DMS153 treated with DMSO at 0.1 percent for 48 hours (cell line): ENCODE data around the gene LUZP2.

Experiments
- DNase-seq: peaks from one replicate; lab custom pipeline; 2025; ENCODE audit not compliant: unreplicated experiment; lab: John Stamatoyannopoulos, UW

Gene LUZP2

DNA sequence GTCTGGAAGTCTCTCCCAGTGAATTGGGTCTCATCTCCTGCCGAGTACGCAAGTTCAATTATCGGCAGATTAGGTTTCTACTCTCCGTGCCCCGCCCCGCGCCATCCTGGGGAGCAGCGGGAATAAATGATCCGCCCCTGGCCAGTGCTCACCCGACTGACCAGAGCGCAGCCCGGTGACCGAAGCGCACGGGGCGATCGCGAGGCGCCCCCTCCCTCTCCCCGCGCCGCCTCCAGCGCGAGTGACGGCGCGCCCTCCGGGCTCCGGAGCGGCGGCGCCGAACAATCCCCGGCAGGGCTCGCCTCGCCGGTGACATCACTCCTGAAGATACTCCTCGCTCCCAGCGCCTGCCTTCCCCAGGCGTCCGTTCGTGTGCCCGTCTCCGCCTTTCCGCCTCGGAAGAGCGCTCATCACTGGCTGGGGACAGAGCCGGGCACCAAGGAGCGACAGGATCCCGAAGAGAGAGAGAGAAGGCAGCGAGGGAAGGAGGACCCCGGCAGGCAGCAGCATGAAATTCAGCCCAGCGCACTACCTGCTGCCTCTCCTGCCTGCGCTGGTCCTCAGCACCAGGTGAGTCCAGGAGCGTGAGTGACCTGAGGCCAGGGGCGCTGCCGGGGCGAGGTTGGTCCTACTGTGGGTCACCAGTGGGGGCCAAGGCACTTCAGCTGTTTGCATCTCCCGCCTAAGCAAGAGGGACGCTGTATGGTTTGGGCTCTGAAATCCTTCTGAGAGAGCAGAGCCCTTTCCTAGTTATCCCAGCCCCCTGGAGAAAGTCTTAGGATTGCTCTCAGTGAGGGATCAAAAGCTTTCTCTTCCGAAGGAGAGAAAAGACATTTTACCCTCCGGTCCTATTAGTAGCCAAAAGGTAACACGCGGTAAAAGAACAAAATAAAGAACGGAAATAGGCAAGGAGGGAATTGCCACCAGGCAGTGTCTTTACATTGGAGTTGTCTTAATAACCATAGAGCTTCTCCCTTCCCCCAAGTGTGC is at the start of gene LUZP2:
LUZP2 (plus strand) TSS at position 318 of the 990 bp plus-strand sequence.
- no peak for DNase-seq

DNA sequence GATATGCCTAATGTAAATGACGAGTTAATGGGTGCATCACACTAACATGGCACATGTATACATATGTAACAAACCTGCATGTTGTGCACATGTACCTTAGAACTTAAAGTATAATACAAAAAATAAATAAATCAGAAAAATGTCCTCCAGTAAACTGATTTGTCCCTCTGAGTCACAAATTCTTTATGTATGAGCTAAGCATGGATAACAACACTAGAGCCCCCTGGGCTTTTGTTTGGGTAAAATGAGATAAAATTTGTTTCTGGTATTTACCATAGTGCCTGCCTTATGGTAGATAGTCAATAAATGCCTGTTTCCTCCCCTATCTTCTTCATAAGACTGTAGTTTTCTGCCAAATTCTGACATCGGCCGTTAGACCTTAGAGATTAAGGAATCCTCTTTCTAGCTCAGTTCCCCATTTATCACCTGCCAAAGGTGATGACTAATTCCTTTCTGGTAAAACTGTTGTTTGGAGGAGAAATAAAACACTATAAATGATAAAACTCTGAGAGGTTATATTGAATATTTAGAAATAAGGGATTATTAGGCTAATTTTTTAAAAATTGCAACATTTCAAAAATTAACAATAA is 43.6 kb upstream of the LUZP2 start:
- DNase-seq: no peak

GRCh38 chr11:24457985-24458384 is 38.9 kb upstream of the LUZP2 start:
- DNase-seq: no peak

GRCh38 chr11:24470431-24470830 is 26.4 kb upstream of the LUZP2 start:
- DNase-seq: no peak

GRCh38 chr11:24471084-24471483 is 25.8 kb upstream of the LUZP2 start:
- no peak for DNase-seq

GRCh38 chr11:24478718-24479117 is 18.1 kb upstream of the LUZP2 start:
- DNase-seq: no peak

DNA sequence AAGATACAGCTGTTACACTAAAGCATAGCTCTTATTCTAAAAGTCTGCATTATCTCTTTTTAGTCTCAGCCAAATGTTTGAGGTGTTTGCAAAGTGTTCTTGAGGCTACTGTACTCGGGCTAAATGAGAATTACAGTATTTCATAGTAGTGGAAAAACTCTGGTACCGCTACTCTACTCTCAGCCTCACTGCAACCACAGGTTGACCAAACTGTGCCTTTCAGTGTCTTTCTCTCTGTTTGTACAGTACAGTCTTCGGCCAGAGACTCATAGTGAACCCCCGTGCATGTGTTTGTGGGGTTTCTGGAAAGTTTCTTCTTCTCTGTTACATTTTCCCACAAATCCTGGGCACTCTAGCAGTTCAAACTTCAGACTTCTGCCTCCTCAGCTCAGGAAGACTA is 7.4 kb upstream of the LUZP2 start:
- no peak for DNase-seq

DNA sequence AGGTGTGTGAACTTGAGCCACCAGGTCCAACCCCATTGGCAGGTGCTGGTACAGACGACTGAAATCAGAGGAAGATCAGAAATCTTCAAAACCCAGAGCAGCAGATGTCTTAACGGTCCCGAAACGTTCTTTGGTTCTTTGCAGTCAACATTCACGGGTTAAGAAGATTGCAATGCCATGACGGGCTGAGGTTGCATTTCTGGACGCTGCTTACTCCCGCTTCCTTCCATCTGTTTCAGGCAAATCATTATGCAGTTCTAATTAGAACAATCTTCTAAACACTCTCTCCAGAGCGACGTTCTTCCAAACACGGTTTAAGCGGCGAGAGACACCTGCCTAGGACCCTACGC is 492 bp upstream of the LUZP2 start:
- DNase-seq: no peak

DNA sequence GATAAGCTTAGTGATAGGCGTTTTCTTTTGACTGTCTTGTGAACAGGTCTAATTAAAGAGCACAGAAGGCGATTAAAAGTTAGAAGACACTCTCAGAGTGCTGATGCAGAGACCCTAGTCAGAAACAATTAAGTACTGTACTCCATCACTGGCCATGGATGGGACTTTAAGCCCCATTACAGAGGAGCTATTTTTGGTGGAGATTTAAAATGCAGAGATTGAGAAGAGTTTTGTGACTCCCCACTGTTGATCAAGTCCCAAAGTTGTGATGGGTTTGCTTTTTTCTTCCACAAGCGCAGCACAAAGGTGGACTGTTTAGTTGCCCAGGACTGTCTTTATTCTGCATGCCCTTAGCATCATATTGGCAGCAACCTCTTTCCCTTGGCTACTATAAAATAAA is 978 bp downstream of the LUZP2 start:
- no peak for DNase-seq

DNA sequence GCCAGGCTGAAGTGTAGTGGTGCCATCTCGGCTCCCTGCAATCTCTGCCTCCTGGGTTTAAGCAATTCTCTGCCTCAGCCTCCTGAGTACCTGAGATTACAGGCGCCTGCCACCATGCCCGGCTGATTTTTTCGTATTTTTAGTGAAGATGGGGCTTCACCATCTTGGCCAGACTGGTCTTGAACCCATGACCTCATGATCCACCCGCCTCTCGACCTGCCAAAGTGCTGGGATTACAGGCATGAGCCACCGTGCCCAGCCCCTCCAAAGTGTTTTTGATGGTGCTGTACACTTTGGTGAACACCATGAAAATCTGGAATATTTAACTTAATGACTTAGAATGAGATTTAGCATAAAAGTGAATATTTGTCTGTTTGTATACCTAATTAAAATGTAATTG is 5.6 kb downstream of the LUZP2 start:
- DNase-seq: no peak

DNA sequence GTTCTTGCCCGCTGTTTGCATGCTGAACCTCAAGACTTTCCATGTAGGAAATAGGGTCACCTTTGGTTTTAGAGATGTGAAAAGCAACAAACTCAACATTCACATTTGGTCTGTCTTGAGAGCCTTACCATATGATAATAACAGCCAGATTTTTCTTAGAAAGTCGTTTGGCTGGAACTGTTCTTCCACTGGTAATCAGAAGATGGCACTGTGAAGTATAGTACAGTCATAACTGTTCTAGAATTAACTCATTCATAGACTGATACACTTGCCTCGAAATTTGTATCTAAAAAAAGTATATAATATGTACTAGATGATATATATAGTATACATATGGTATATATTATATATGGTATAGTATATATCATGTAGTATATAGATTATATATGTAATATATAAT is 12.3 kb downstream of the LUZP2 start:
- DNase-seq: no peak

DNA sequence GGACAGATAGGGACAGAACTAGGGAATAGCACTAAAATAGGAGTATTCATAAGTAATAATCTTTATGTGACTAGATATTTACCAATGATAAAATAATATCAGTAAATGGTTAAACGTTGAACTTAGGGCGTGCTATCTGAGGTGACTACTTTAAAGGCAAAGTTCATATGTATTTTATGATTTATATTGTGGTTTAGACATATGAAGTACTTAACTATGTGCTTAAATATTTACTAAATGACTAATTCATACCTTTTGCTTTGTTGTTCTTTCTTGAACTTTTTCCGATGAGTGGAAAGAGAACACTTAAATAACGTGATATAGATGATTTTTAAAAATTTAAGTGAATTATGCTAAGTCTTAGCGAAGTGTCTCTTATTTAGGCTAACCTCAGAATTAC is 14.7 kb downstream of the LUZP2 start:
- no peak for DNase-seq

DNA sequence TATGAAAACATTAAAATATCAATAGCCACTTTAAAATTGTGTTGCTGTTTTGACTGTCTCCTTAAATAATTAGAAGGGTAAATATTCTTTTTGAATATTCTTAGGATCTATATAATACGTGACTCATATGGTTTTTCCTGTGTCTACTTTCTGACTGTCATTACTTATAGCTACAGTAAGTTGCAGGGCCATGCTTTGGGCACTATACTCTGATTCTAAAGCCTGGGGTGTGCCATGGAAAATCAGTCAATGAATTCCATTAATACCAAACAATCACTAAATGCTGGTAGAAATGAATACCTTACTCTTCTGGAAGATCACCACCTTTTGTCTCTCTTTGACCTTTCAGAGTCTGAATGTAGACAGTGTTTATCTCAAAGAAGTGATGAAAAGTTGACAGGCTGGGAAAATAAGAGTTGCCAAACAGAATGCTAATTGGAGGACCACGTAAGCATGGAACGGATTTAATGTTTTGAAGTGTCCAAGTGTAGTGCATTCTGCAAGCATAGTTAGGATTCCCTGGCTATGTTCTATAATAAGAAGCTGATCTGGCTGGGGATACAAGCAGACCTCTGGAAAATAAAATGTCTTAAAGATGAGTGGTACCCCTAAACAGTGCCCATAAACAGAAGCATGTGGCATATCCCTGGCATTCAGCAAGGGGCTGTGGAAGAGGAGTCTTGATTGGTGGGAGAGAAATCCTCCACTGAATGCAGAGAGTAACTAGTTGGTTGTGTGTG is 16.8 kb downstream of the LUZP2 start:
- no peak for DNase-seq

GRCh38 chr11:24514219-24514594 is 17.4 kb downstream of the LUZP2 start:
- no peak for DNase-seq

DNA sequence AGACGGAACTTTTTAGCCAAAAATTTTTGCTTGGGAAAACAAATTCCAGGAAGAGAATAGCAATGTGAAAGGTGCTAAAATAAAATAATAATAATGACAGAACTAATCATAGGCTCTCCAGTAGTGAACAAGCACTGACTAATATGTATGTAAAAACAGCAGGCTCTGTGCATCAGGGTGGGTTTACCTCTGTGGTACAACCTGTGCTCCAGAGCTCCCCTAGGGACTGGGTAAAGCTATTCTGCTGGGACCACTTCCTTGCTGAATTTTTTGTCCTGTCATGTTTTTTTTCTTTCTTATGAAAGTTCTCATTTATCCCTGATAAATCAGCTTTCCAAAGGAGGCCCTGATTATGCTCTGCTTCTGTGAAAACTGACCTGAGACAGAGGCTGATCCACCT is 18.8 kb downstream of the LUZP2 start:
- DNase-seq: no peak

DNA sequence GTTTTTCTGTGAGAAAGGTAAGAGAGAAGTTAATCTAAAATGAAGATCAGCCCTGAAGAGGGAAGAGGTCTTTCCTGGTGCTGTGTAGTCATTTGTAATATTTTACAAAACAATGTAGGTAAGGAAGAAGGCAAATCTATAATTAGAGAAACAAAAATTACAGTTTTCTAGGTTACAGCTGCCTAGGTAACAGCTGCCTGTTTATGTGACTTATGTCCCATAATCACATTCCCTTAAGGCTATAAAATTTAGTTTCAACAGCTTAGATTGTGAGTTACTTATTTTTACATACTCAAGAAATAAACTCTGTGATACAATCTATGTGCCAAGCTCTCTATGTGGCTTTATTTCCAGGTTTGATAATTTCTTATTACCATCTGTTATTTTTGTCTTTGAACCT is 19.8 kb downstream of the LUZP2 start:
- no peak for DNase-seq

DNA sequence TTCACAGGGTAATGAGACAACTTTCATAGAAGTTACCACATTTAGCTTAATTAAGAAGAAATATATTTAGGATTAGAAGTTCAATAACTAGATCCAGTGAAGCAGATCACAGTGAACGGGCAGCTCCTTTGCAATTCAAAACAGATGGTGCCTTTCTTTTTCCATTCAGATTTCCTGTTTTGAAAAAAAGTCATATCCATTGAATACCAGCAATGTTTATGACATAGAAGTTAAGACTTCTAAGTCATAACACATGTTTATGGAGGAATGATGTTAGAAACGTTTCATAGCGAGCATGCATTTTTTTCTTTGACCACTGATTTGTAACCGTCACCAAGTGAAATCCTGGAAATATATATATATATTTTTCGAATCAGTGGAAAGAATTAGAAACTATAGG is 24.7 kb downstream of the LUZP2 start:
- DNase-seq: no peak

GRCh38 chr11:24524156-24524555 is 27.3 kb downstream of the LUZP2 start:
- DNase-seq: no peak

- no peak for DNase-seq
Measured at GRCh38 chr11:24531528-24531927, 34.7 kb downstream of the LUZP2 start.

DNA sequence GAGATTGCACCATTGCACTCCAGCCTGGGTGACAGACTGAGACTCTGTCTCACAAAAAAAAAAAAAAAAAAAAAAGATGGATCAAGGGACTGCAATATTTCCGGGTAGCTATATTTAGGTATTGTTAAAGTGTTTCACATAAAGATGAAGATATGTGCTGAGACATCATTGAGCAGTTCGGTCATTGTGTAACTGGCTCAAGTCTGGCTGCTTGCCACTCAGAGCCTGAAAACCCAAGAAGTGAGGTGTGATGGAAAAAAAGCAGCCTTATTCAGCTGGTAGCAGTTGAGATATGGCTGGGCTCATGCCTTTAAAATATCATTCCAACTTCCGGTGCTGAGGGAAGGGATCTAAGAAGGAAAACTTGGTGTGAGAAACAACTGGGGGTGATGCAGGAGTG is 46.9 kb downstream of the LUZP2 start:
- no peak for DNase-seq

GRCh38 chr11:24556693-24557092 is 59.8 kb downstream of the LUZP2 start:
- DNase-seq: no peak

- no peak for DNase-seq
Measured at GRCh38 chr11:24559315-24559714, 62.5 kb downstream of the LUZP2 start.
